ENCODE measurements around the gene ALDH3A2. TPM values are rescaled to one million over a fixed set of nuclear protein-coding genes. Genes with fewer than 3 reads are reported as not detected.

Gene ALDH3A2
- total RNA-seq (31.5 and 35.1 TPM in 2 replicates), polyA plus RNA-seq (7.5 and 14.6 TPM in 2 replicates), polyA minus RNA-seq (12.4 and 17.8 TPM in 2 replicates)
- total RNA-seq (2013) = 25.9 TPM

- Mint-ChIP-seq H3K9me3 (ENCODE audit: insufficient read depth) (no peaks in the 10 kb centered on the region), H3K4me1 (peaks cover 35% of the 10 kb centered on the region), H3K27ac (peak within 1 kb of the TSS; percentile 97), H3K4me3 (peak within 1 kb of the TSS; percentile 98), H3K27me3 (peaks cover 4% of the 10 kb centered on the region)
- Histone ChIP-seq H3K4me3 (ENCODE audit: control extremely low read depth in 1 of 5, extremely low read depth in 1 of 5, insufficient read depth in 1 of 5, low read depth in 2 of 5, low read length in 4 of 5) (peak within 1 kb of the TSS; percentile 35 to 95 (median 83)), H3K36me3 (replicated peaks in 1 of 2; ENCODE audit: control extremely low read depth in 1 of 2, control insufficient read depth in 1 of 2, extremely low read depth in 1 of 2, insufficient read depth in 2 of 2, low read length in 1 of 2) (peaks cover 0 to 3% of the 10 kb centered on the region in 2 experiments), H3K4me2 (replicated peaks; ENCODE audit: low read depth, low read length, poor library complexity, severe bottlenecking) (peak within 1 kb of the TSS; percentile 96), H3K9me3 (ENCODE audit: control extremely low read depth in 1 of 3, control insufficient read depth in 2 of 3, insufficient read depth in 1 of 3, low read length in 2 of 3) (peaks cover 0 to 4% (median 0%) of the 10 kb centered on the region in 3 donors), H3K9ac (ENCODE audit: low read length) (peak within 1 kb of the TSS; percentile 83), H3K27ac (ENCODE audit: low read length in 2 of 2) (peak within 1 kb of the TSS; percentile 72 to 76), H2AFZ (ENCODE audit: insufficient read depth, low read depth, low read length, poor library complexity, severe bottlenecking) (peak within 1 kb of the TSS; percentile 99), H4K20me1 (ENCODE audit: control insufficient read depth, insufficient read depth, low read length, poor library complexity, severe bottlenecking) (no peaks in the 10 kb centered on the region), H3K27me3 (replicated peaks in 1 of 4; ENCODE audit: control extremely low read depth in 1 of 4, control insufficient read depth in 3 of 4, insufficient read depth in 4 of 4, low read length in 3 of 4) (no peaks in the 10 kb centered on the region), H3K4me1 (ENCODE audit: control insufficient read depth in 2 of 2, insufficient read depth in 2 of 2, low read length in 2 of 2) (peaks cover 16 to 19% of the 10 kb centered on the region in 2 donors), H3K79me2 (ENCODE audit: control insufficient read depth, insufficient read depth, low read length) (no peaks in the 10 kb centered on the region)
- TF ChIP-seq EZH2 (IDR thresholded peaks at IDR 0.05; ENCODE audit: borderline replicate concordance, insufficient read depth, low read depth, low read length, poor library complexity, severe bottlenecking) = no peak
- no peak for TF ChIP-seq CTCF (IDR thresholded peaks at IDR 0.05)
- under 1% methylated on average over 71 of the region's 71 CpGs for WGBS (ENCODE audit: insufficient coverage)
- intact Hi-C loops (cut with micrococcal nuclease) = loop anchor here (1.0 to 5.0 kb wide), 6 partner anchors 106 to 509 kb away; partner anchors contain the start of gene B9D1
- ATAC-seq (ENCODE audit: low read depth) (peak; percentile 94), DNase-seq (peak; percentile 92)
- POLR2A ChIA-PET = interaction anchor here (0.5 to 1.6 kb wide), 6 partner anchors 10 to 271 kb away, joined by 3 to 5 read pairs (median 3); partner anchors contain the start of gene MAPK7
- CTCF ChIA-PET = interaction anchor here (0.9 to 6.0 kb wide), 12 partner anchors 8 to 468 kb away, joined by 3 to 26 read pairs (median 4); partner anchors contain the start of gene B9D1
These were observed at the start of gene ALDH3A2 for GRCh38 chr17:19648475-19649273. Gene ALDH3A2, plus strand, starts transcription at chr17:19648751. Its CDS starts 221 bp downstream, at chr17:19648972.

GRCh38 chr17:19610311-19610710 is 38.2 kb upstream of the ALDH3A2 start:
- CTCF ChIA-PET = no interaction called here

More at GRCh38 chr17:19610311-19610710, 38.2 kb upstream of the ALDH3A2 start:
- Mint-ChIP-seq H3K4me3 (no peak overlapping the region), H3K27me3 (no peaks in the 10 kb centered on the region), H3K9me3 (ENCODE audit: insufficient read depth) (no peaks in the 10 kb centered on the region), H3K27ac (no peak overlapping the region), H3K4me1 (peaks cover 3% of the 10 kb centered on the region)
- no peak for ATAC-seq (ENCODE audit: low read depth)
- Histone ChIP-seq H3K27me3 (replicated peaks in 1 of 4; ENCODE audit: control extremely low read depth in 1 of 4, control insufficient read depth in 3 of 4, insufficient read depth in 4 of 4, low read length in 3 of 4) (peaks cover 0 to 3% (median 0%) of the 10 kb centered on the region in 4 experiments), H3K4me3 (ENCODE audit: control extremely low read depth in 1 of 5, extremely low read depth in 1 of 5, insufficient read depth in 1 of 5, low read depth in 2 of 5, low read length in 4 of 5) (no peak overlapping the region), H3K36me3 (replicated peaks in 1 of 2; ENCODE audit: control extremely low read depth in 1 of 2, control insufficient read depth in 1 of 2, extremely low read depth in 1 of 2, insufficient read depth in 2 of 2, low read length in 1 of 2) (no peaks in the 10 kb centered on the region), H3K27ac (ENCODE audit: low read length in 2 of 2) (no peak overlapping the region), H4K20me1 (ENCODE audit: control insufficient read depth, insufficient read depth, low read length, poor library complexity, severe bottlenecking) (no peaks in the 10 kb centered on the region), H3K4me1 (ENCODE audit: control insufficient read depth in 2 of 2, insufficient read depth in 2 of 2, low read length in 2 of 2) (no peaks in the 10 kb centered on the region), H3K9me3 (ENCODE audit: control extremely low read depth in 1 of 3, control insufficient read depth in 2 of 3, insufficient read depth in 1 of 3, low read length in 2 of 3) (no peaks in the 10 kb centered on the region), H3K79me2 (ENCODE audit: control insufficient read depth, insufficient read depth, low read length) (no peaks in the 10 kb centered on the region), H3K4me2 (replicated peaks; ENCODE audit: low read depth, low read length, poor library complexity, severe bottlenecking) (no peak overlapping the region), H2AFZ (ENCODE audit: insufficient read depth, low read depth, low read length, poor library complexity, severe bottlenecking) (no peak overlapping the region), H3K9ac (ENCODE audit: low read length) (no peak overlapping the region)
- WGBS (ENCODE audit: insufficient coverage) = no CpG with 5 or more reads among the region's 2 CpGs
- TF ChIP-seq CTCF (IDR thresholded peaks at IDR 0.05) (no peak), EZH2 (IDR thresholded peaks at IDR 0.05; ENCODE audit: borderline replicate concordance, insufficient read depth, low read depth, low read length, poor library complexity, severe bottlenecking) (no peak)
- intact Hi-C loops (cut with micrococcal nuclease) = no loop called here
- DNase-seq = no peak
- POLR2A ChIA-PET = no interaction called here
